Fibroblast of pulmonary artery (primary cell): ENCODE data around the gene OTUD7B.

Experiments used
- DNase-seq: peaks from one replicate; pipeline ENCODE4 v3.0.0-alpha.2; 2010; ENCODE audit warnings: low read depth
- H3K4me3 ChIP-seq: replicated peaks from 2 replicates; pipeline ENCODE4 v1.5.1; 2011; ENCODE audit warnings: low read depth, mild to moderate bottlenecking, control low read depth, low read length, moderate library complexity
- TF ChIP-seq, protein P1 (sequence below): IDR thresholded peaks from 2 replicates; pipeline ENCODE4 v1.5.1; 2011; ENCODE audit warnings: mild to moderate bottlenecking, control low read depth, low read length, inconsistent platforms; ENCODE audit errors: missing control alignments

Gene OTUD7B

DNA sequence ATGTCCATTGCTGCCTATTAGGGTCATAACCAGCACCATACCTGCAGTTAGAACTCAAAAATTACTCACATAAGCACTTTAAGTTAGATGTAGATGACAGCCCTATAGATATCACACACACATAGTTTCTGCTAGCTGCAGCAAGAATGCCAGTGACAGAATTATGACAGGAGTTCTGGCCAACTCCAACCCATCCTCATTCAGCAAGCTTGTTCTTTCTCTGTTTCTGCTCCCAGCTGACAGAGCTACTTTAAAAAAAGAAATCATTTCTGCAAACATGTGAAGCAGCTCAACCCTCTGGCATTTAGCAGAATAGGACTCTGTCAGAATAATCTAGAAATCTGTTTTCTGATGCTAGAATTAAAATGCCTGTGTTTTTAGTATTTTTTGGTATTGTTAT lies 23.8 kb upstream of the OTUD7B start:
- TF ChIP-seq, protein P1, sequence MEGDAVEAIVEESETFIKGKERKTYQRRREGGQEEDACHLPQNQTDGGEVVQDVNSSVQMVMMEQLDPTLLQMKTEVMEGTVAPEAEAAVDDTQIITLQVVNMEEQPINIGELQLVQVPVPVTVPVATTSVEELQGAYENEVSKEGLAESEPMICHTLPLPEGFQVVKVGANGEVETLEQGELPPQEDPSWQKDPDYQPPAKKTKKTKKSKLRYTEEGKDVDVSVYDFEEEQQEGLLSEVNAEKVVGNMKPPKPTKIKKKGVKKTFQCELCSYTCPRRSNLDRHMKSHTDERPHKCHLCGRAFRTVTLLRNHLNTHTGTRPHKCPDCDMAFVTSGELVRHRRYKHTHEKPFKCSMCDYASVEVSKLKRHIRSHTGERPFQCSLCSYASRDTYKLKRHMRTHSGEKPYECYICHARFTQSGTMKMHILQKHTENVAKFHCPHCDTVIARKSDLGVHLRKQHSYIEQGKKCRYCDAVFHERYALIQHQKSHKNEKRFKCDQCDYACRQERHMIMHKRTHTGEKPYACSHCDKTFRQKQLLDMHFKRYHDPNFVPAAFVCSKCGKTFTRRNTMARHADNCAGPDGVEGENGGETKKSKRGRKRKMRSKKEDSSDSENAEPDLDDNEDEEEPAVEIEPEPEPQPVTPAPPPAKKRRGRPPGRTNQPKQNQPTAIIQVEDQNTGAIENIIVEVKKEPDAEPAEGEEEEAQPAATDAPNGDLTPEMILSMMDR = no peak
- no peak overlapping the region for H3K4me3 ChIP-seq
- DNase-seq = no peak

- TF ChIP-seq, protein P1 = no peak
- no peak for DNase-seq
- H3K4me3 ChIP-seq = no peak overlapping the region
These were observed 17.8 kb upstream of the OTUD7B start for GRCh38 chr1:150028322-150028721.

DNA sequence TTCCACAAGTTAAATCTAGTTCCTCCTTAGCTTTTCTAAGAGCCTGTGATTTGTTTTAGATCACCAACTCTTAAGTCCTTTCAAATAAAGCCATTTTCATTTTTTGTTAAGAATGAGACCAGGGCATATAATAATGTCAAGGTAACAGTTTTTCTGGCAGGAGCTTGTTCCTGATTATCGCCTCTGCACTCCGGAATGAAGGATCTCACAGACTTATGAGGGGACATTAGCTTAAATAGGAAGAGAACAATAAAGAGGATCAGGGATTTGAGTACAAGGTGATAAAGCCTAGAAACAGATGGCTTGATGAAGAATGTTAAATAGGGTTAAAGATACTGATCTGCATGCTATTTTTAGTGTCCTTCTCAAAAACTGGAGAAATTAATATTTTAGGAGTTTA lies 13.6 kb upstream of the OTUD7B start:
- TF ChIP-seq, protein P1 = no peak
- H3K4me3 ChIP-seq = no peak overlapping the region
- DNase-seq = no peak

DNA sequence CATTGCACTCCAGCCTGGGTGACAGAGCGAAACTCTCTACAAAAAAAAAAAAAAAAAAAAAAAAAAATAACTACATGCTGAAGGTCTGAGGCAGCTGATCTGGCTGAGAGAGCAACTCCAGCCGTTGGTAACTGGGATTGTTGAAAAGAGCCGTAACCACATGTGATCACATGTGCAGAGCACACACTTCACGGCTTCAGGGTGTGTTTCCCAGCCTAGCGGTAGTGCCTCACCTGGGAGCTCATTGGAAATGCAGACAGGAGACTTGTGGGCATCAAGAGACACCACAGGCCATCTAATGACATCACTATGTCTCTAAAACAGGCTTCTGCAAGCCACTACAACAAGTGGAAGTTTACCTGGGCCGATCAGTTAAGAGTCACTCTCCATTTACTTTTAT lies 11.8 kb upstream of the OTUD7B start:
- DNase-seq = no peak
- TF ChIP-seq, protein P1 = no peak
- H3K4me3 ChIP-seq = no peak overlapping the region

DNA sequence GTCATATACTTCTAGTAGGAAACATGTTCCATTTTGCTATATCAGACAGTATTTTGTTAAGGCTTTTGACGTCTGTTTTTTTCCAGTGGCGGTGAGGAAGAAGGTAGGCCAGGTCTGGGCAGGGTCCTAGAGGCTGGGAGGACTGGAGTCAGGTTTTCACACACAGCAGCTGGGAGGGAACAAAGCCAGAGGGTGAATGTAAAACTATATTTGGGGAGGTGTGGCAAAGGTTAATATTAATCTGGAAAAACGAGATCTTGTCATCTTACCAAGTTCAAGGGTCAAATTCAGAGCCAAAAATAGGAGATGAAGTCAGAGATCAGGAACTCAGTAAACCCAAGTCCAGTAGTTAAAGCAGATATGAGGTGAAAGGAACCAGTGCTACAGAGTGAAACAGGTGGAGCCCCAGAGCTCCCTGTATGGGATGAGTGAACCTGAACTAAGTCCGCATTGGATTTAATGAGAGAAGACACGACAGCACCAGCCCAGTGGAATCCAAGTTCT lies 10.7 kb upstream of the OTUD7B start:
- TF ChIP-seq, protein P1 = no peak
- no peak overlapping the region for H3K4me3 ChIP-seq
- DNase-seq = no peak

- H3K4me3 ChIP-seq = no peak overlapping the region
- DNase-seq = no peak
- TF ChIP-seq, protein P1 = no peak
These were observed 10.2 kb upstream of the OTUD7B start for GRCh38 chr1:150020711-150021110.

- H3K4me3 ChIP-seq = no peak overlapping the region
- TF ChIP-seq, protein P1 = no peak
- no peak for DNase-seq
These were observed 7.6 kb upstream of the OTUD7B start for GRCh38 chr1:150018165-150018564.
